Measurements from ENCODE around the gene CLEC4G.
A peak's percentile ranks its signal among the peaks of the same experiment; 100 is the strongest.

The CLEC4G gene

DNA sequence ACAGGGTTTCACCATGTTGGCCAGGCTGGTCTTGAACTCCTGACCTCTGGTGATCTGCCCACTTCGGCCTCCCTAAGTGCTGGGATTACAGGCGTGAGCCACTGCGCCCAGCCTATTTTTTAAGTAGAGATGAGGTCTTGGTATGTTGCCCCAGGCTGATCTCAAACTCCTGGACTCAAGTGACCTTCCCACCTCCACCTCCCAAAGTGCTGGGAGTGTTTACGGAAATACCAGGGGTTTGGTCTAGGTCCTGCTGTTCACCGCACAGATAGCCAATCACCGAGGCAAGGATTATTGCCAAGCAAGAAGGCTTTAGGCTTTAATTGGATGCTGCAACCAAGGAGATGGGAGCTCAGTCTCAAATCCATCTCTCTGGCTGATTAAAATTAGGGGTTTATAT, 11.6 kb downstream of the CLEC4G start:
- no peak for DNase-seq

DNA sequence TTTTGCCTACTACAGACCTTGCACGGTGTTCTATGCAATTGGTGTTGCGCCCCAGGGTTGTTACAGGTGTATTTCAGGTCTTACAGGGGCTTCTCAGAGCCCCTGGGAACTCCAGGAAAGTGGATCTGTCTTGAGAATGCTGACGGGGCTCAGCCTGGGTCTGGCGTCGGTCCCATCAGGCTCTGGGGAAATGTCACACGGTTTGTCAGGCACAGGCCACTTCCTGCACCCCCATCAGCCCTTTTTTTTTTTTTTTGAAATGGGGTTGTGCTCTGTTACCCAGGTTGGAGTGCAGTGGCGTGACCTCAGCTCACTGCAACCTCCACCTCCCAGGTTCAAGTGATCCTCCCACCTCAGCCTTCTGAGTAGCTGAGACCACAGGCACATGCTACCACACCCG, 13.2 kb downstream of the CLEC4G start:
- DNase-seq = peak in 1 of 5 experiments; percentile 30

DNA sequence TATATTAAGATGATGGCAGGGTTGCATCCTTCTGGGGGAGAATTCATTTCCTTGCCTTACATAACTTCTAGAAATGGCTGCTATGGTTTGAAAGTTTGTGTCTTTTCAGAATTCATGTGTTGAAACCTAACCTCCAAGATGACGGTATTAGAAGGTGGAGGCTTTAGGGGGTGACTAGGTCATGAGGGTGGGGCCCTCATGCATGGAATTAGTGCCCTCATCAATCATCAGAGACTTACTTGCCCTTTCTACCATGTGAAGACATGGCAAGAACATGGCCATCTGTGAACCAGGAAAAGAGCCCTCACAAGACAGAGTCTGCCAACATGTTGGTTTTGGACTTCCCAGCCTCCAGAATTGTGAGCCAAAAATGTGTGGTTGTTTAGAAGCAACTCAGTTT, 15.1 kb downstream of the CLEC4G start:
- DNase-seq = no peak

DNA sequence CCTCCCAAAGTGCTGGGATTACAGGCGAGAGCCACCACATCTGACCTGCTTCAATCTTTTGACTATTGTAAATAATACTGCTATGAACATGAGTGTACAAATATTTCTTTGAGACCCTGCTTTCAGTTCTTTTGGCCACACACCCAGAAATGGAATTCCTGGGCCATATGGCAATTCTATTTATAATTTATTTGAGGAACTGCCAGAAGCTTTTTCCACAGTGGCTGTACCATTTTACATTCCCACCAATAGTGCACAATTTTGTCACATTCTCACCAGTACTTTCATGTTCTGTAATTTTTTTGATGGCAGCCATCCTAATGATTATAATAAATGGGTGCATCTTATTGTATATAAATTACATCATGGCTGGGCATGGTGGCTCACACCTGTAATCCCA, 16.2 kb downstream of the CLEC4G start:
- DNase-seq = no peak

DNA sequence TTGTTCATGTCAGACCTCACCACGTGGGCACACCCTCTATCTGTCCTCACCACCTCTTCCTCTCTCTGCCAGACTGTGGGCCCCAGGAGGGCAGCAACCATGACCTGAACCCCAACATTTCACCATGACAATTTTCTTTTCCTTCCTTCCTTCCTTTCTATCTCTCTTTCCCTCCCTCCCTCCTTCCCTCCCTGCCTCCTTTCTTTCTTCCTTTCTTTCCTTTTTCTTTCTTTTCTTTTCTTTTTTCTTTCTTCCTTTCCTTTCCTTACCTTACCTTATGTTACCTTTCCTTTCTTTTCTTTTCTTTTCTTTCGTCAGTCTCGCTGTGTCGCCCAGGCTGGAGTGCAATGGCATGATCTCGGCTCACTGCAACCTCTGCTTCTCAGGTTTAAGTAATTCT, 21.3 kb downstream of the CLEC4G start:
- no peak for DNase-seq

DNA sequence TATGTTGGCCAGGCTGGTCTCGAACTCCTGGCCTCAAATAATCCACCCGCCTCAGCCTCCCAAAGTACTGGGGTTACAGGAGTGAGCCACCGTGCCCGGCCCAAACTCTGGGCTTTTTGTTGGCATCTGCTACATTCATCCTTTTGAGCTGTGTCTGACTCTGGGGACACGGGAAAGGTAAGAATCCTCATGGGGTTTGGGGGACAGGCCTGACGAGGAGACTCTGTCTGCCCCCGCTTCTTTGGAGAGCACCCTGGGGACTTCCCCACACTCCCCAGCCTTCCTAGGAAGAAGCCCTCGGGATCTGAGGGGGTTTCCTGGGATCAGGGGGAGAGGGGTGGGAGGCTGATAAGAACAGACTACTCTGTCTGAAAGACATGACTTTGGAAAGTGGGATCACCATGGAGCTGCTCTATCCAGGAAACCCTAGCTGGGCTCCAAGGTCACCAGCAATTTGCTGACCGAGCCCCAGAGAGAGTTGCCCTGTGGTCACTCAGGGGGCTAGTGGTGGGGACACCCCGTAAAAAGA, 21.9 kb downstream of the CLEC4G start:
- no peak for DNase-seq

DNA sequence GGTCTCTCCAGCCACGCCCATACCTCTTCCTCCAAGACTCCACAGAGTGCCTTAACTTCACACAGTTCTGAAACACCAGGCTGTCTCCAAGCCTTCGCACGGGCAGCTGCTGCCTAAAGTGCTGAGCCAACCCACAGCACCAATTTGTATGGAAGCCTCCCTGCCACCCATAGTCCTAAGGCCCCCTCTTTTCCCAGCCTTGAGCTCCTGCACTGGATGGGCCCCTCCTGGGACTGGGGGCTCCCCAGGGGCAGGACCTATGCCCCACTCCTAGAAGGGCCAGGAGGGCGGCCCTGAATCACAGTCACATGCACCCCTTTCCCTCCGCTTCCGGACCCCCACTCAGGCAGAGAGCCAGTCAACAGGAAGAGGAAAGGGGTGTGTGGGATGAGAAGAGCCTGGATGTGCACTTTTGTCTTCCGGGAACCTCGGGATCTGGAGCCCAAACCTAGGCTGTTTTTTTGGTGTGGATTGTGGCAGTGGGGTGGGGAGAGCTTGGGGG, 24.9 kb downstream of the CLEC4G start:
- no peak for DNase-seq

DNA sequence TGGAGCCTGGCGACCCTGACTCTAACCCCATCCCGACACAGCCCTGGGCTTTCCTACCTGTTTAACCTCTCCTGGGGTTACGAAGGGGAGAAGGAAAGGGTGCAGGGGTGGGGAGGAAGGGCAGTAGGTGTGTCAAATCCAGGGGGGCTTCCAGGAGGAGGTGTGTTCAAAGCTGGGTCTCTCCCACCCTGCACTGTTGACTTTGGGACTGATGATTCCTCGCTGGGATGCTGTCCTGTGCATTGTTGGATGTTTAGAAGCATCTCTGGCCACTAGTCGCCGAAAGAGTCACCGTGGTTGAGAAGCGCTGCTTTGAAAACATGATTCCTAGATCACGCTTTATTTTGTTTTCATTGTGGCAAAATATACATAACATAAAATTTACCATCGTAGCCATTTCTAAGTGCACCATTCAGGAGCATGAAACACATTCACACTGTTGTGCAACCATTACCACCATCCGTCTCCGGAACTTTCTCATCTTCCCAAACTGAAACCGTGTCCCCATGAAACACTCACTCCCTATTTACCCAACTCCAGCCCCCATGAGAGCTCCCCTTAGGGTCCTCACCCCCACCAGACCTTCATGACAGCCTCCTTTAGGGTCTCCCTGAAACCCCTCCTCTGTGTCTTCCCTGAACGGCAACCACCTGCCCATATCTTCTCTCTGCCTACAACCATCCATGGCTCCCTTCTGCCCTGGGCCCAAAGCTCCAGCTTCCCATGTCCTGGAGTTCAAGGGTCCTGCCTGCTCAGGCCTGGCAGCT, 25.5 kb downstream of the CLEC4G start:
- no peak for DNase-seq

DNA sequence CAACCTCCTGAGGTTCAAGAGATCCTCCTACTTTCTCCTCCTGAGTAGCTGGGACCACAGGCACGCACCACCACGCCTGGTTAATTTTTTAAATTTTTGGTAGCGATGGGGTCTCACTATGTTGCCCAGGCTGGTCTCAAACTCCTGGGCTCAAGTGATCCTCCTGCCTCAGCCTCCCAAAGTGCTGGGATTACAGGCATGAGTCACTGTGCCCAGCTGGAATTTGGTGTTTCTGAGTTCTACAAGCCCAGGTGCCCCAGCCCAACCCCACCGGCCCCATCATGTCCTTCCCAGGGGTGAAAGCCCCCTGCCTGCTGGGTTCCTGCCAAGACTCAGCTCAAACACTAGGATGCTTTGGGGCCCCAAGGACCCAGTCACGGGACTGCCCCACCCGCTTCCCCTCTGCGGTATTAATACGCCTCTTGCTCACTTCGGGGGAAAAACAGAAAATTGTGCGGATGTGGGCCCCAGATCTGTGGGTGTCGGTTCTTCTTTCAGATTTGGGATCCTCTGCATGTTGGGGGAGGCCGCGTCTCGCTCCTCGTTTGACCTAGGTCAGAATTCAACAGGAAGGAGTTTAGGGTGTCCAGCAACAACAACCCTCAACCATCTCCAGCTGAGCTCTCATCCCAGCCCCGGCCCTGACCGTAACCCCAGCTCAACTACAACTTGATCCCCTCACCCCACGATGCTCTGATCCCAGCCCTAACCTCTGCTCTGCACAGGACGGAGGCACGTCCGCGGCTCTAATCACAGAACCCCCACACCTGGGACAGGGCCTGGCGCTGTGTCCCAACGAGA, 26.3 kb downstream of the CLEC4G start:
- DNase-seq = peak; percentile 21 to 94 (median 61)

DNA sequence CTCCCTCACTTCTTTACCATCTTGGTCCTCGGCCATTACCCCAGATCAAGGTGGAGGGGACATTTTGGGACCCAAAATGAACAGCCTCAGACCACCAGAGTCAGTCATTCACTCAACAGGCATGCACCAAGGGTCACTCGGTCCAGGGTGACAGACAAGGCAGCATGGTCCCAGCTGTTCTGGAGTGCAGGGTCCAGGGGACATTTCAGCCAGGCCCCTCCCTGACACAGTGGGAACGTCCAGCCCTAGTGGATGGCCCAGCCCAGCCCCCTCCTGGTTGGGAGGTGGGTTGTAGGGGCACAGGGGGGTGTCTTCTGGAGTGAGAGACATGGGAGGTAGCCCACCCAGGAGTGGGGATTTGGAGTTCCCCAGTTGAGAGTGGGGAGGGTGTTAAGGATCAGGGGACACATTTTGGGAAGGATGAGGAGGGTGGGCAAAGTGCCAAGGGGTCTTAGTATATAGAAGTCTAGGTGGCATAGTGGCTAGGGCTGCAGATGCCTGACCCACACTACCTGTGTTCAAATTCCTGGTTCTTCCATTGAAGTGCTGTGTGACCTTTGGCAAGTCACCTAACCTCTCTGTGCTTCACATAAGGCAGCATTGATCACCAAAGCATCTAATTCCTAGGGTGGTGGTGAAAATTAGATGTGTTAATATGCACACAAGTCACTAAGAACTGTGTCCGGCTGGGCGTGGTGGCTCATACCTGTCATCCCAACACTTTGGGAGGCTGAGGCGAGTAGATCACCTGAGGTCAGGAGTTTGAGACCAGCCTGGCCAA, 27.4 kb downstream of the CLEC4G start:
- no peak for DNase-seq

DNA sequence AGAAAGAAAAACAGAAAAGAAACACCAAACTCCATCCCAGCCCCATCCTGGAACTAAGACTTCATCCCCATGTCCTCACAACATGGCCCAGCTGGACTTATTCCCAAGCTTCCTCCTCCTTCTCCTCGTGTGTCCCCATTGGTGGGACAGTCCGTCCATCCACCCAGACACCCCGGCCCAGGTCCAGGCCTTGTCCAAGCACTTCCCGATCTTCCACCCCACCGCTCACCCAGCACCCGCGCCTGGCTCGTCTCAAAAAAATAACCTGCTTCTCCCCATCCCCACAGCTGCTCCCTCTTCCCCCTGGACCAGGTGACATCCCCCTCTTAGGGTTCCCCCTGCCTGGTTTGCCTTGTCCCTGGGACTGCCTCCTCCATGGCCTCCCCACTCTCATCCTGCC, 28.6 kb downstream of the CLEC4G start:
- DNase-seq = no peak

DNA sequence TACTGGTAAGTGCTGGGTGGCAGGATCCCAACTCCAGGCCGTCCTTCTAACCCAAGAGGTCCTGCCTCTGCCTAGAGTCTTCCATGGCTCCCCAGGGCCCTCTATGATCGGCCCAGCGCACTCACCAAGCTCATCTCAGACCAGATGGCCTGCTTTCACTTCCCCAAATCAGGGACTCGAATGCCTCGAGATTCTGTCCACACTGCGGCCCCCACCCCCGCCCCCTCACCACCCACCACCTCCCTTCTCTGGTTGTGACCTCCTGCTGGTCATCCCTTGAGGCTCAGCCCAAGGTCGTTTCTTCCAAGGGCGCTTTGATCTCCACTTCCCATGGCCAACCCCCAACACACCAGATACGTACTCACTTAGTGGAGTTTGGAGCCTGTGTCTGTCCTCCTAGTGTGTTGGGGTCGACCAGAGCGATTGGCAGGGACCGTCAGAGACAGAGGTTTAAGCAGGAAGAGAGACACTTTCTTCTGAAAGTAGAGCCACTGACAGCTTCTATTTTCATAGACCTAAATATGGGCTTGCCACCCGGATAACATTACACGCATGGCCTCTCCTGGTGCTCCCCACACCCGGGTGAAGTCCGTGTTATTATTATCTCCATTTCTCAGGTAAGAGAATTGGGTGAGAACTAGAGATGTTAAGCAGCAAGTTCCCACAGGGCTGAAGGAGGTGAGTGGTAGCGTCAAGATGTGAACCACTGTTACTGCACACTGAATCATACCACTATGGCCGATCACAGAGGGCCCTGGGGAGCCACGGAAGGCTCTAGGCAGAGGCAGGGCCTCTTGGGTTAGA, 30.1 kb downstream of the CLEC4G start, which contains the start of gene FCER2:
Gene FCER2, minus strand, starts transcription at position 478 of the 804 bp plus-strand sequence. CDS start 2,371 bp downstream, outside the sequence.
- DNase-seq = no peak

DNA sequence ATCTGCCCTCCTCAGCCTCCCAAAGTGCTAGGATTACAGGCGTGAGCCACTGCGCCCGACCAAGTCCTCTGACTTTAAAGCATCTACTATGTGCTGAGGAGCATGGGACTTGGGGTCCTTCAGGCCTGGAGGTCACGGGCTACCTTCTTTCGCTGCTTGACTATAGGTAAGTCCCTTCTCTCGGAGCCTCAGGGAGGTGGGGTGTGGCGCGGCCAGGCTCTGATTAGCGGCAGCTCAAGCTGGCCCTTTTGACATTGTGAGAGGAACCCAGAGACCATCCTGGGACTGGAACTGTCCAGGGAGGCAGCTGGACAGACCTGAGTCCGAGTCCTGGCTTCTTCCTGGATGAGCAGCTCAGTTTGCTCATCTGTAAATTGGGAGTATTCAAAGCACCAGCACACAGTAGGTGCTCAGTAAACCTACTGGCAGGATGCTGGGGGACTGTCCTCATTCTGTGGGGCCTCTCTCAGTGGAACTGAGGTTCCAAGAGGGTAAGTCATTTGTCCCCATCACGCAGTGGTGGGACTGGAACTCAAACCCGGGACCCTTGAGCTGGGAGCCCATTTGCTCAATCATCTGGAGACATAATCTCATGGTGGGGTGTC, 30.8 kb downstream of the CLEC4G start:
- no peak for DNase-seq

DNA sequence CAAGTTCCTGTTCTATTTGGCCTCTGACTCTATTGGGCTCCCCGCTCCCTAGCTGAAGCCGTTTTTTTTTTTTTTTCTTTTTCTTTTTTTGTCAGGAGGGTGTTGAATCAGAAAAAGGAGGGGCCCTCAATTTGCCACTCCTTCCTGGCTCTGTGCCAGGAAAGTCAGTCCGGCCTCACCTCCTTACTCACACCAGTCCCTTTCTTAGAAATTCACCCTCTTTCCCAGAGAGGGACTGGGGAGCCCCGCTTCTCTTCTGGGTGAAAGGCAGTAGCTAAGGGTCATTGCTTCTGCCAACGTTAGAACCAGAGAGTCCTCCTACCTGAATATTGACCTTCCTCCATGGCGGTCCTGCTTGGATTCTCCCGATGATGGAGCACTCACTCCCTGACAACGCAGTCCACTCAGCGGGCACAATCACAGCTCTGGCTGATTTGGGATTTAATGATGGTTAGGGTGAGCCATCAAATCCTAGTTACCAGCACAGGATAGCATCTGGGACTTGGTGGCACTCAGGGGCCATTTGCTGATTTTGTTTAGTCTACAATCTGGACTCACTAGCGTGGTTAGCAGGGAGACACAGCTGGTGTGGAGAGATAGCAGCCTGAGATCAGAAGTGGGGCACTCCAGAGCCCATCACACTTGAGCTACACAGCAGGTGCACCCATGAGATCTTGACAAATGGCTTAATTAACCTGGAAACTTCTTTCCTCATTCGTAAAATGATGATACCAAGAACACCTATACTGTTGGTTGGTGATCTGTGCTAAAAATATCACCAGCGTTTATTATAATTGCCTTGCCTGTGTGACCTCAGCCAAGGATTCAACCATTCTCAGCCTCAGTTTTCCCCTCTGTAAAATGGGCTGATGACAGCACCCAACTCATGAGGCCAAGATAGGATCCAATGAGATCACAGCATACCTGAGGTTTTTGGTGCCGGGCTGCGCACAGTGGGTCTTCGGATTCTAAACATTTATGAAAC, 32.2 kb downstream of the CLEC4G start:
- peak in 1 of 5 experiments; percentile 22 for DNase-seq

DNA sequence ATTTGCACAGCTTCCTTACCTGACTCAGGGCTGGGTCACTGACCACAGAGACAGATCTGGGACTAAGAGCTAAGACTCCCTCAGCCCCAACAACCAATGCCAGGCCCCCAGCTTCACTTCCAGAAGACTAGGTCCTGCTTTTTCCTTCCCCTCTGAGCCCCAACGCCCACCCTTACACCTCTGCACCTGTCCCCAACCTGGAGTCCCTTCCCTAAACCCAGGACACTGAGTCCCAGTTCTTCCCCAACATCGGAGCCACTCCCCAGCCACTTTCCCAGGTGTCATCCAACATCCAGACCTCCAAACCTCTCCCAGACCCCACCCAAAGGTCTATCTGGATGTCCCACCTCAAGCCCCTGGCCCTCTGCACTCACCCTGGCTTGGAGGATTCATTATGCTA, 32.9 kb downstream of the CLEC4G start:
- no peak for DNase-seq

DNA sequence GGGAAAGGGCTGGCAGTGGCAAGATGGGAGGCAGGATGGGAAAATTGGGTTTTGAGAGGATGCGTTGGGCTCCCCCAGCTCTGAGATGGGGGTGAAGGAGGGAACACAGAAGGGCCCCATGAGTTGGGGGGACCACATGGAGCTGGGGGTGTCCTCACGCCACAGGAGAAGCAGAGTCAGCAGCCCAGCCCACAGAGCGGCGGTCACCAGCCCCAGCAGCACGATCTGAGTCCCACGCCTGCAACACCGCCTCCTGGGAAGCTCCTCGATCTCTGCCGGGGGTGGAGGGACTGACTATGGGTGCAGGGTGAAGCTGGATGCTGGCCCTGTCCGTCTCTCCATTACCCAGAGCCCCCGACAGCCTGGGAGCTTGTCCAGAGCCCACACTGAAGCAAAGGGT, 33.3 kb downstream of the CLEC4G start:
- DNase-seq = no peak

DNA sequence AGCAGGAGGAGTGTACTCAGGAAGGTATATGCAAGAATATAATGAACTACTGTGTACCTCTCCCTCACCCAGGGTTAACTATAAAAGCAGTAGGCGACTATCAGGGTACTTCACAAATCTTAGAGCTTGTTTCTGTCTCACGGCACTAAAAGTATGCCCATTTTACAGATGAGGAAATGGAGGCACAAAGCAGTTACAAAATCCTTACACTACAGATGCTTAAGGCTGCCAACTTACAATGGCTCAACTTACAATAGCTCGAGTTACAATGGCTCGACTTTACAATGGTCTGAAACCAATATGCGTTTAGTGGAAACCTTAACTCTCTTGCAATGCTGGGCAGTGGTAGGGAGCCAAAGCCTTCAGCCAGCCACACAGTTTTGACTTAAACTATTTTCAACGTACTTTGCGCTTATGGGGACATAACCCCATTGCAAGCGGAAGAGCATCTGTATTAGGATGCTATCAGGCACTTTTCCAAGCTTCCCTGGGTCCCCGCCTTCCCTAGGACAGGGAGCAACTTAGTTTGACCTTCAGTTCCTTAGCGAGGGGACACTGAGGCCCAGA, 34.1 kb downstream of the CLEC4G start:
- no peak for DNase-seq

DNA sequence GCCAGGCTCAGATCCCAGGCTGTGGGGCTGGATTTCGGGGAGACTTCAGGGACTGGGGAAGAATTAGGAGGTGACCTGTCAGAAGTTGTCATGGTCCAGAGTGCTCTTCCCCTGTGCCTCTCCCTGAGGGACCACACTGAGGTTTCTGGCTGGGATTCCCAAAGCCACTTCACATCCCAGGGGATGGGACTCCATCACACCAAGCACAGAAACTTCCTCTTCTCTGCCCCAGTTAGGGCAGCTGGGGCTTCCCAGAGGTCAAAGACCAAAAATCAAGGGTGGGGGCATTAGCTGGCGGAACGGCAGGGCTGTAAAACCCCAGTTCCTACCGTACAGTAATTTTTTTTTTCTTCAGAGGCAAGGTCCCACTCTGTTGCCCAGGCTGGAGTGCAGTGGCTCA, 37.4 kb downstream of the CLEC4G start:
- DNase-seq = no peak

DNA sequence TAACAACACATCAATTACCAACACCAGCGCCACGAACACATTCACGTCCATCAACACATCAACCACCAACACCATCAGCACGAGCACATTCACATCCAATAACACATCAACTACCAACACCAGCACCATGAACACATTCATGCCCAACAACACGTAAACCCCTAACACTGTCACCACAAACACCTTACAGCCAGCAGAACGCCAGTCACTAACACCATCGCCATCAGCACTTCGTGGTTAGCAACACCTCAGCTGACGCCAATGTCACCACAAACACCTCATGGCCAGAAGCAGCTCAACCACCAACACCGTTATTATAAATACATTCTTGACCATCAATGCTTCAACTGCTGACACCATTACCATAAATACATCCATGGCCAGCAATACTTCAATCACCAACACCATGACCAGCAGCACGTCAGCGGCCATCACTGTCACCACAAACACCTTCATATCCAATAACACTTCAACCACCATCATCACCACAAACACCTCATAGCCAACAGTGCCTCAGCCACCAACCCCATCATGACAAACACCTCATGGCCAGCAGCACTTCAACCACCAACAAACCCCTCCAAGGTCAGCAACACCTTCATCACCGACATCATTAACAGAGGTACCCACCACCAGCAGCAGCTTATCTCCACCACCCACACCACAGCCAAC, 39.4 kb downstream of the CLEC4G start:
- peak in 2 of 5 experiments; percentile 68 to 85 for DNase-seq
